Right cardiac atrium (tissue), 5 donors: Measurements from ENCODE around the gene LRRC10B. TPM values are rescaled to one million over a fixed set of nuclear protein-coding genes. Genes with fewer than 3 reads are reported as not detected.

Experiments used
- ATAC-seq, 2 donors: fragments of 200-7000 bp; cut with Tn5 transposase; one replicate each; pipeline versions ENCODE4 v1.8.0 to v1.9.1; 2020; ENCODE audit warnings: moderate library complexity in 2 of 2, mild to moderate bottlenecking in 1 of 2
- DNase-seq, 3 donors: peaks; one replicate each; pipeline ENCODE4 v3.0.0-alpha.2; 2020
- H3K27ac ChIP-seq: one replicate; pipeline ENCODE4 v1.5.1; 2013; ENCODE audit warnings: mild to moderate bottlenecking, low read length, control low read depth, moderate library complexity
- H3K27me3 ChIP-seq: one replicate; pipeline ENCODE4 v1.6.1; 2013; ENCODE audit not compliant: control insufficient read depth, insufficient read depth
- H3K4me1 ChIP-seq: one replicate; pipeline ENCODE4 v1.6.1; 2013; ENCODE audit warnings: low read length; ENCODE audit not compliant: control insufficient read depth, insufficient read depth
- H3K4me3 ChIP-seq: one replicate; pipeline ENCODE4 v1.5.1; 2013; ENCODE audit warnings: low read length, control low read depth
- H3K9me3 ChIP-seq: one replicate; pipeline ENCODE4 v1.6.1; 2013; ENCODE audit warnings: low read length; ENCODE audit not compliant: control insufficient read depth
- WGBS: extraction: QIAGEN DNeasy Blood & Tissue Kit; methylation state at CpG from one replicate; pipeline ENCODE4 v1.1.7; 2013; 5-methylcytosine and 5-hydroxymethylcytosine counted together
- intact Hi-C, 4 donors: fragments of 100-400 bp; cut with DNase I; formaldehyde crosslinking; loops; one replicate each; pipeline versions ENCODE4 v1.11.0 to v1.14.0; 2022 to 2023
- polyA plus RNA-seq: library from polyadenylated mRNA; stranded (reverse); fragments of 200-250 nt; gene quantifications from one replicate; pipeline ENCODE4 v1.2.3, GENCODE V29; 2013
- total RNA-seq, 4 donors: library from RNA; stranded (reverse); fragmentation: NEBNext Ultra II Directional; extraction: Animal tissue kit (Norgen Biotek cat#: 25700); gene quantifications; one replicate each; pipeline ENCODE4 v1.2.1, GENCODE V29; 2021
- donor health status: healthy with polysubstance abuse.
- donor health status: DM: no; HTN: yes; CAD: no.
- donor health status: DM: no; HTN: no; CAD: no.
- donor health status: DM: no; HTN: yes; CAD: no; lungs with severe emphysema.
- donor health status: DM: yes; HTN: yes; CAD: no.

The LRRC10B gene
- total and polyA plus RNA-seq, 5 donors = 0.09 to 0.86 (median 0.57) TPM

GRCh38 chr11:61486011-61486620 lies 22.4 kb upstream of the LRRC10B start:
- DNase-seq (no peak), ATAC-seq (no peak)
- Histone ChIP-seq H3K27ac (no peak overlapping the region), H3K4me1 (peaks cover 5% of the 10 kb centered on the region), H3K4me3 (no peak overlapping the region), H3K27me3 (no peaks in the 10 kb centered on the region), H3K9me3 (no peaks in the 10 kb centered on the region)
- 87% methylated on average over 6 of the region's 6 CpGs for WGBS
- intact Hi-C loops = loop anchor here in 1 of 4 donors (10.0 kb wide), 1 partner anchor 149 kb away; no protein-coding TSS in a partner anchor

GRCh38 chr11:61486779-61487178 lies 21.8 kb upstream of the LRRC10B start:
- H3K27ac ChIP-seq = no peak overlapping the region
- intact Hi-C loops = loop anchor here in 1 of 4 donors (10.0 kb wide), 1 partner anchor 148 kb away; no protein-coding TSS in a partner anchor
- DNase-seq = no peak
- H3K27me3 ChIP-seq = no peaks in the 10 kb centered on the region
- no peak overlapping the region for H3K4me3 ChIP-seq
- peaks cover 5% of the 10 kb centered on the region for H3K4me1 ChIP-seq
- 90% methylated on average over 5 of the region's 5 CpGs for WGBS
- no peak for ATAC-seq
- H3K9me3 ChIP-seq = no peaks in the 10 kb centered on the region

- DNase-seq (peak in 2 of 3 donors; percentile 9 to 34), ATAC-seq (no peak)
- Histone ChIP-seq H3K9me3 (no peaks in the 10 kb centered on the region), H3K4me3 (no peak overlapping the region), H3K27me3 (no peaks in the 10 kb centered on the region), H3K27ac (no peak overlapping the region), H3K4me1 (peaks cover 5% of the 10 kb centered on the region)
- intact Hi-C loops = loop anchor here in 1 of 4 donors (10.0 kb wide), 1 partner anchor 147 kb away; no protein-coding TSS in a partner anchor
- WGBS = 93% methylated on average over 4 of the region's 4 CpGs
Observed at GRCh38 chr11:61487342-61488025, 21.1 kb upstream of the LRRC10B start.

- H3K4me3 ChIP-seq = no peak overlapping the region
- 33% methylated on average over 19 of the region's 19 CpGs for WGBS
- H3K27ac ChIP-seq = peak overlapping the region; percentile 35
- peak; percentile 64 to 73 for ATAC-seq
- H3K27me3 ChIP-seq = no peaks in the 10 kb centered on the region
- H3K4me1 ChIP-seq = peaks cover 5% of the 10 kb centered on the region
- intact Hi-C loops = loop anchor here in 1 of 4 donors (10.0 kb wide), 1 partner anchor 146 kb away; no protein-coding TSS in a partner anchor
- no peaks in the 10 kb centered on the region for H3K9me3 ChIP-seq
- peak; percentile 71 to 90 (median 88) for DNase-seq
Observed at GRCh38 chr11:61488651-61489291, 19.8 kb upstream of the LRRC10B start.

GRCh38 chr11:61489833-61490721 lies 18.5 kb upstream of the LRRC10B start:
- Histone ChIP-seq H3K4me3 (no peak overlapping the region), H3K27me3 (no peaks in the 10 kb centered on the region), H3K4me1 (peaks cover 5% of the 10 kb centered on the region), H3K27ac (peak overlapping the region; percentile 16), H3K9me3 (no peaks in the 10 kb centered on the region)
- DNase-seq (peak in 2 of 3 donors; percentile 81 to 85), ATAC-seq (peak; percentile 46 to 66)
- 54% methylated on average over 13 of the region's 13 CpGs for WGBS
- intact Hi-C loops = loop anchor here in 1 of 4 donors (10.0 kb wide), 1 partner anchor 145 kb away; no protein-coding TSS in a partner anchor

GRCh38 chr11:61491736-61492395 lies 16.7 kb upstream of the LRRC10B start:
- no peak for ATAC-seq
- intact Hi-C loops = no loop called here

DNA sequence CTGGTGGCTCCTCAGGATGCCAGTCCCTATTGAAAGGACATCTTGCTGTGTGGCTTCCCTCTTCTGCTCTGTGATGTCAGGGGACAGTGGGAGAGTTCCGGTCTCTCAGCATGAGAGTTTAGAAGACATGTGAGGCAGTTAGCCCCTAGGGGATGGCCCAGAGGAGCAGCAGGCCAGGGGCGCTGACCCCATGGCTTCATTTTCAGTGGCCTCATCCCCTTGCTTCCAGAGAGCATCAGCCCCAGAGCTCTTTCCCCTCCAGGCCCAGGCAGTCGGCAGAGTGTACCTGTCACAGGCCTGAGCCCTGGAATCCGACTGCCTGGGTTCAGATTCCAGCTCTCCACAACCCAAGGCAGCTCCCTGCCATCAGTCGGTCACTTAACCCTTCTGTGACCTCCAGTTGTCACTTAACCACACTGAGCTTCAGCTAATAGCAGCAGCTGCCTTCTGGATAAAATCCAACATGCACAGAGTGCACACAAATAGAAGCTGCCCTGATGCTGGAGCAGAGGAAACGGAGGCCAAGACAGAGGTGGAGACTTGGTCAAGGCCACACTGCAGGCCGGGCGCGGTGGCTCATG lies 14.1 kb upstream of the LRRC10B start:
- Histone ChIP-seq H3K27ac (no peak overlapping the region), H3K4me3 (no peak overlapping the region), H3K4me1 (peaks cover 5% of the 10 kb centered on the region), H3K27me3 (no peaks in the 10 kb centered on the region), H3K9me3 (no peaks in the 10 kb centered on the region)
- WGBS = 34% methylated on average over 9 of the region's 9 CpGs
- ATAC-seq = peak in 1 of 2 donors; percentile 13
- intact Hi-C loops = no loop called here
- peak in 2 of 3 donors; percentile 49 to 67 for DNase-seq

More at GRCh38 chr11:61491736-61492395, 16.7 kb upstream of the LRRC10B start:
- no peaks in the 10 kb centered on the region for H3K27me3 ChIP-seq
- no peak overlapping the region for H3K4me3 ChIP-seq
- H3K9me3 ChIP-seq = no peaks in the 10 kb centered on the region
- peak in 2 of 3 donors; percentile 63 to 68 for DNase-seq
- 81% methylated on average over 12 of the region's 12 CpGs for WGBS
- peaks cover 5% of the 10 kb centered on the region for H3K4me1 ChIP-seq
- H3K27ac ChIP-seq = no peak overlapping the region

DNA sequence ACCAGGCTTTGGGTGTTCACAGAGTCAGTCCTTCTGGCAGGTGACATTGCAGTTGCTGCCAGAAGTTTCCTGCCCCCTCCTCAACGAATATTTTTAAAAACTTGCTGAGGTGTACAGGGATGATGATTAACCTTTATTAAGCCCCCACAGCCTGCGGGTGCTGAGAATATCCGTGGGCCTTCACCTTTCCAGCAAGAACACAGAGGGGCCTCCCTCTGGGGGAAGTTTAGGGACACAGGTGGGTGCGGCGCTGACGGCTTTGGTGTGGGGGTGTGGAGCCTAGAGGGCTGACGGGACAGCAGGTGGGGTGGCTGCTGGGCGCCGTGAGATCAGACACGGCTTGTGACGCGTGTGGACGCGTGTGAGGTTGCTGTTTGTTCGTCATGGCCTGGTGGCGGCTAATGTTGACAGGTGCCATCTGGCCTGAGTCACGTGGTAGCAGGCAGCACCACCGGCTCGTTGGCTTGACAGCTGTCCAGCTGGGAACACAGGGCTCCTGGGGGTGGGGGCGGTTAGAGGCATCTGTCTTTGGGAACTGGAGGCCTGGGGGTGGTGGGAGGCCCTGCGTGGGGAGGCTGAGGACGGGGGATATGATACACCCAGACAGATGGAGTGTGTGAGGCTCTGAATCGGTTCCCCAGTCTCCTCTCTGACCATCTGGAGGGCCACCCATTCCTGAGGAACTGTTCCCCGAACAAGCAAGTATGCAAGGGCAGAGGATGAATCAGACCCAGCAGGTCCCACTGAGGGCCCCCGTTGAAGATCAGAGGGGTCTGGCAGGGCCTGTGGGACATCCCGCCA lies 12.5 kb upstream of the LRRC10B start:
- no peaks in the 10 kb centered on the region for H3K4me1 ChIP-seq
- peak in 1 of 3 donors; percentile 46 for DNase-seq
- H3K27ac ChIP-seq = peak overlapping the region; percentile 15
- H3K27me3 ChIP-seq = no peaks in the 10 kb centered on the region
- H3K9me3 ChIP-seq = no peaks in the 10 kb centered on the region
- ATAC-seq = peak in 1 of 2 donors; percentile 27
- intact Hi-C loops = no loop called here
- 57% methylated on average over 26 of the region's 26 CpGs for WGBS
- no peak overlapping the region for H3K4me3 ChIP-seq

- Histone ChIP-seq H3K27me3 (no peaks in the 10 kb centered on the region), H3K4me3 (no peak overlapping the region), H3K4me1 (no peaks in the 10 kb centered on the region), H3K27ac (no peak overlapping the region), H3K9me3 (no peaks in the 10 kb centered on the region)
- WGBS = 92% methylated on average over 15 of the region's 15 CpGs
- DNase-seq = no peak
- ATAC-seq = no peak
- intact Hi-C loops = no loop called here
Observed at GRCh38 chr11:61496602-61497400, 11.7 kb upstream of the LRRC10B start.
